GM19099 (cell line): ENCODE measurements around the gene TIMM10B.
A peak's percentile ranks its signal among the peaks of the same experiment; 100 is the strongest.

Experiments used
- POLR2A ChIP-seq: IDR thresholded peaks from 3 replicates; pipeline ENCODE4 v1.6.1; 2011; ENCODE audit warnings: low read depth; ENCODE audit not compliant: insufficient read length; ENCODE audit errors: extremely low read depth

TIMM10B gene

GRCh38 chr11:6457581-6458320, 23.6 kb upstream of the TIMM10B start:
- TF ChIP-seq POLR2A, result no peak

DNA sequence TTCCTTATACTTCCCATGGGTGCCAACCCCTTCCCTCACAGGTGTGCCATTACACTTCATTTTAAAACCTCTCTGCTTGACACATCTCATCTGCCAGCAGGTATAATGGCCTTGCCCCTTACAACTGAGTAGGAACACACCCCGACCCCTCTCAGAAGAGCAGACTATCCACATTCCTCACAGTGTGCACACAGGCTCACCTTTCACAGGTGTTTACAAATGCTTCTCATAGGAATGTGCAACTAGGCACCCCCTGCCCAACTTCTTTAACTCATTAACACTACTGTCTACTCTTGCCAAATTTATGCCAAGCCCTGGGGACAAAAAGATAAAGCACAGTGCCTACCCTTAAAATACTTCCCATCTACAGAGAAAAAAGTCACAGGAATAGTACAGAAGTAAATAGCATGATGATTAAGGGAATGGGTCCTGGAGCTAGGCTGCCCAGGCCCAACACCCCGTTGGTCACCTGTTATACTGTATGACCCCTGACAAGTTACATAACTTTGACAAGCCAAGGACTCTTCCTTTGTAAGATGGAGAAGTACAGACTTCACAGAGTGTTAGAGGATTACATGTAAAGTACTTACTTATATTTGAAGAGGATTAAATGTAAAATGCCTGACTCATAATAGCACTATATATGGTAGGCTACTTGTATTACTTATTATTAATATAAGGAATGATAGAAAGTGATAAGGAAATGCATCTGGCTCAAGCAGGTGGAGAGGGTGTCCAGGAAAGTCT, 22.8 kb upstream of the TIMM10B start:
- TF ChIP-seq POLR2A, result no peak

- no peak for TF ChIP-seq POLR2A
These were observed 22.2 kb upstream of the TIMM10B start for GRCh38 chr11:6459099-6459450.

- TF ChIP-seq POLR2A, result peak; percentile 39
These were observed 12.4 kb upstream of the TIMM10B start for GRCh38 chr11:6468712-6469495.

DNA sequence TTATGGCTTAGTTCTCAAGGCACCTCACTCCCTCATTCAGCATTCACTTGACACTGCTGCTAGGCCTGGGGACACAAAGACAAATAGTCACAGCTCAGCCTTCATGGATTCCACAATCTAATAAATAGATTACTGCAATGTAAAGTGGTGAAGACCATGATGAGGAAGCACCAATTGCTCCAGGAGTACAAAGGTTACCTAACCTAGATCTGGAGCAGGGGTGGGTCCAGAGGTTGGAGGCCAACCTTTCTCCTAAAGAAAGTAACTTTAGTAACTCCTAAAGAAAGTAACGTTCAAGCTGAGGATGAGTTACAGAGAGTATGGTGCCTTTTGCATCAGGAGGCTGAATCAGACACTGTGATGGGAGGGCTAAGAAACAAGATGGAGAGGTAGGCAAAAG, 11.7 kb upstream of the TIMM10B start:
- TF ChIP-seq POLR2A, result no peak

DNA sequence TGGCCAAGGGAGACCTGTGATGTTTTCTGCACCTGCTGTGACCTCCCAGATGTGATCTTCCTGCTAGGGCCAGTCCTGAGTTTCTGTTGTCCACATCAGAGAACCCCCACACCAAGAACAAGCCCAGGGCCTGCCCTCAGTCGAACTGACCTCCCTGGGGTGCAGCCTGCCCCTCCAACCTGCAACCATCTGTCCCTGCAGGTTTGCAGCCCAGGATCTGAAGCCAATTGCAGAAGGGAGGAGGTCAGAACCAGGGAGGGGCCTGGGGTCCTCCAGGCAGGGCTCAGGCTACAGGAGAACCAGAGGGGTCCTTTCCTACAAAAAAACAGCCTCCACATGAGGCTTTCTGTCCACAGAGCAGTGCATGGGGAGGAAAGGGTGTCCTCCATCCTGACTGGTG, 8.4 kb upstream of the TIMM10B start:
- no peak for TF ChIP-seq POLR2A

DNA sequence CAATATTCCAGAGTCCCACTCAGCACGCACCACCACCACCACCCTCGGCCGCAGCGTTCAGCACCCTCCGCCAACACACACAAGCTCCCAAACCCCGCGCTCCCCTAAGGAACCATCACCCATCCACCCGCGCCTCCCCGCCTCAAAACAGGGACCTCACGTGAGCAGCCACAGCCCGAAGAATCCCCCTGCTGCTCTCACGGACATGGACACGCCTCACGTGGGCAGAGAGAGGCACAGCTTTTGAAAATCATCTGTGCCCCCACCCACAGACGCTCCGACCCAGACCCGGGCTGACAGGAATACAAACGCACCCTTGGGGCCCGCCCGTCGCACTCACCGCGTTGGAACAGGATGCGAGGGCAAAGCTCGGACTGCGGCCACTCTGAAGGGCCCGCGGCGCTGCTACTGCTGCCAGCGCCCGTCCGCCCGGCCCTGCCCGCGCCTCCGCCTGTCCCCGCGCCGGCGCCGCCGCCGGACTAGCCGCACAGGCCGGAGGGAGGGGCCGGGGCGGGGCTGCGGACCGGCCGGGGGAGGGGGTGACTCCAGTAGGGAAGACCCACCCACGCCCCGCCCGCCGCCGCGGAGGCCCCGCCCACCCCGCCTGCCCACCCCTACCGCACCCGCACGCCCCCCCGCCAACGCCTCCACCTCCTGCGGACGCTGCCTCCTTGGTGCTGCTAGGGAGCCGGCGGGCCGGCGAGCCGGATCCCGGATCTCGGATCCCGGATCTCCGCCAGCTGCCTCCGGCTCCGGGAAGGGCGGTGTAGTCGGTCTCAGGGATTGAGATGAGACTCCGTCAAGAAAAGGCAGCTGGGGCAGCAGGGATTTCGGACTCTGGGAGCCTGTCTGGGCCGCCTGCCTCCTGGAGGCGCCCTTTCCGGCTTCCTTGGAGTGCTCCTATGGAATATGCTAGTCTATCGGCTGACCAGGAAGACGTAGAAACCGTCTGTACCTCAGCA, 7.6 kb upstream of the TIMM10B start, which contains the start of gene TRIM3:
TRIM3 (minus strand) TSS at position 491 of the 962 bp plus-strand sequence. CDS start 8,246 bp downstream, outside the sequence.
- TF ChIP-seq POLR2A, result peak; percentile 51

- no peak for TF ChIP-seq POLR2A
These were observed 6.9 kb upstream of the TIMM10B start for GRCh38 chr11:6474413-6474792.

GRCh38 chr11:6474806-6475500, 6.3 kb upstream of the TIMM10B start:
- no peak for TF ChIP-seq POLR2A

- no peak for TF ChIP-seq POLR2A
These were observed 5.4 kb upstream of the TIMM10B start for GRCh38 chr11:6475936-6476335.

DNA sequence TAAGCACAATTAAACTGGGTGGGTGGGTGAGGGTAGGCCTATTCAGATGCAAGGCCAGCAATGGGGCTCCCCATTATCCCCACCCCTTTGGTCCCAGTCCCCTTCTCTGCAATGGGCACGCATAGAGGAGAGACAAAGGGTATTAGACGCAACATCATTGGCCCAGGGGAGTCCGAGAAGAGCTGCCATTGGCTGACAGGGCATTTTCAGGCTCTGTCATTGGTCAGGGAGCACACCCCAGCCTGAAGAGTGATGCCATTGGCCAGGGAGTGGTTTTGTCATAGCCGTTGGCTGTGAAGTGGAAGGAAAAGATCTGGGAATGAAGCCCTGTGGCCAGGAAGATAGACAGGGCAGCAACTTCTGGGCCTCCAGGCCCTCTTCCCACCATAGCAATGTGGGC, 4.7 kb upstream of the TIMM10B start:
- TF ChIP-seq POLR2A, result no peak

DNA sequence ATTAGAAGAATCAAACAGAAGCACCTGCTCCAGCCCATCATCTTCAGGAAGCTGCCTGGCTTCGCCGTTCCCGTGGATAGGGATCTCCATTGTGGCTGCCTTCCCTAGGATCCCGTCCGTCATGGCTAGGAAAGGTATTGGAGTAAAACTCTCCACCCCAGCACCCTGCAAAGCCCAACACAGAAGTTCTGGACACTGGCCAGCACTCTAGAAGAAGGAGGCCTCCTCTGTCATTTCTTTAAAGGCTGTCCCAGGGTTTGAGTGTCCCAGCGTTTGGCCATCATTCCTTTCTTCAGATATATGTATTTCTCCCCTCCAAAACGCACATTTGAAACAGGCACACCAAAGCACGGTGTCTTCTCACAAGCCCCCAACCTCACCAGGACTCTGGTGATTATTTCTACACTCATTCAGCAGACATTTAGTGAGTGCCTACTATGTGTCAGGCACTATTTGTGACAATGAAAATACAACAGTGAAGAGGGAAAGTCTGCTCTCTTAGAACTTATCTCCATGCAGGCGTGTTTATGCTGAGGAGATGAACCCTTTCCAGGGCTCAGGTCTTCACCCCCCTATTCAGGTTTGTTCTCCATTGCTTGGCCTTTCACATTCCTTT, 894 bp upstream of the TIMM10B start:
- no peak for TF ChIP-seq POLR2A

DNA sequence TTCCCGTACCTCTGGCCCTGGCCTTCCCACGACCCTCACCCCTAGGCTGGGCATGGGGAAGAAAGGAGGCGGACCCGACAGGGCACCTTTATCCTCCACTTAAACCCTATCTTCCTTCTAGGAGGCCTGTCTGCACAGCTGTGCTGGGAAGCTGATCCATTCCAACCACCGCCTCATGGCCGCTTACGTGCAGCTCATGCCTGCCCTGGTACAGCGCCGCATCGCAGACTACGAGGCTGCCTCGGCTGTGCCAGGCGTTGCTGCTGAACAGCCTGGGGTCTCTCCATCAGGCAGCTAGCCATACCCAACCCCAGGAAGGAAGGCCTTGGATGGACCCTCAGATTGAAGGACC, 599 bp downstream of the TIMM10B start:
- no peak for TF ChIP-seq POLR2A
